GM23338 (cell line): ENCODE measurements around the gene CHD2. TPM values are rescaled to one million over a fixed set of nuclear protein-coding genes. Genes with fewer than 3 reads are reported as not detected.

Experiments used
- ATAC-seq: fragments of 200-7000 bp; cut with Tn5 transposase; 3 replicates; pipeline ENCODE4 v1.9.1; 2020
- DNase-seq: peaks from one replicate; pipeline ENCODE4 v3.0.0-alpha.2; 2015; ENCODE audit warnings: low spot score
- H2AFZ ChIP-seq: fragments of 200-600 bp; sonication (generic); 2 replicates; pipeline ENCODE4 v1.8.0; 2016; ENCODE audit warnings: antibody characterized with exemption, mild to moderate bottlenecking, moderate library complexity
- H3F3A ChIP-seq: fragments of 200-600 bp; sonication (generic); replicated peaks from 2 replicates; pipeline ENCODE4 v1.8.0; 2017; ENCODE audit warnings: antibody characterized with exemption, mixed run types, low read depth
- H3K27ac ChIP-seq: fragments of 200-600 bp; sonication (generic); 2 replicates; pipeline ENCODE4 v1.6.1; 2016; ENCODE audit warnings: low read depth
- H3K27me3 ChIP-seq: fragments of 200-600 bp; sonication (generic); 2 replicates; pipeline ENCODE4 v1.8.0; 2016; ENCODE audit warnings: mild to moderate bottlenecking, mixed run types, moderate library complexity; ENCODE audit not compliant: insufficient read depth
- H3K36me3 ChIP-seq: fragments of 200-600 bp; sonication (generic); 2 replicates; pipeline ENCODE4 v1.8.0; 2016; ENCODE audit warnings: mild to moderate bottlenecking; ENCODE audit not compliant: insufficient read depth
- H3K4me1 ChIP-seq: fragments of 200-600 bp; sonication (generic); 2 replicates; pipeline ENCODE4 v1.8.0; 2016; ENCODE audit warnings: mild to moderate bottlenecking, moderate library complexity; ENCODE audit not compliant: insufficient read depth
- H3K4me2 ChIP-seq: fragments of 200-600 bp; sonication (generic); 2 replicates; pipeline ENCODE4 v1.7.1; 2017; ENCODE audit warnings: mixed run types
- H3K4me3 ChIP-seq: fragments of 200-600 bp; sonication (generic); 2 replicates; pipeline ENCODE4 v1.6.1; 2016; ENCODE audit warnings: mixed run types
- H3K79me2 ChIP-seq: fragments of 200-600 bp; sonication (generic); replicated peaks from 2 replicates; pipeline ENCODE4 v1.8.0; 2017; ENCODE audit warnings: mild to moderate bottlenecking; ENCODE audit not compliant: insufficient read depth
- H3K9me2 ChIP-seq: fragments of 200-600 bp; sonication (generic); 2 replicates; pipeline ENCODE4 v1.8.0; 2017; ENCODE audit not compliant: insufficient read depth
- H4K20me1 ChIP-seq: fragments of 200-600 bp; sonication (generic); replicated peaks from 2 replicates; pipeline ENCODE4 v1.8.0; 2017; ENCODE audit warnings: mild to moderate bottlenecking; ENCODE audit not compliant: insufficient read depth
- H3K27ac Mint-ChIP-seq: 2 replicates; pipeline ENCODE4 v1.8.0; 2020; ENCODE audit warnings: inconsistent platforms, mild to moderate bottlenecking, moderate library complexity, mixed read lengths
- H3K27me3 Mint-ChIP-seq: 3 replicates; pipeline ENCODE4 v1.8.0; 2022; ENCODE audit warnings: low read depth, mild to moderate bottlenecking, moderate library complexity, mixed read lengths, inconsistent platforms; ENCODE audit not compliant: insufficient read depth, poor library complexity
- H3K36me3 Mint-ChIP-seq: 3 replicates; pipeline ENCODE4 v1.8.0; 2021; ENCODE audit warnings: low read depth, mild to moderate bottlenecking, inconsistent platforms, moderate library complexity, mixed read lengths
- H3K4me1 Mint-ChIP-seq: 3 replicates; pipeline ENCODE4 v1.8.0; 2020; ENCODE audit warnings: mild to moderate bottlenecking, inconsistent platforms, mixed read lengths
- H3K4me3 Mint-ChIP-seq: 3 replicates; pipeline ENCODE4 v1.8.0; 2021; ENCODE audit warnings: moderate library complexity, mild to moderate bottlenecking, inconsistent platforms, mixed read lengths
- H3K9me3 Mint-ChIP-seq: 3 replicates; pipeline ENCODE4 v1.8.0; 2020; ENCODE audit warnings: moderate library complexity, mild to moderate bottlenecking, inconsistent platforms, mixed read lengths
- CREB1 ChIP-seq: fragments of 250-450 bp; sonication (Bioruptor Pico); IDR thresholded peaks from 2 replicates; pipeline ENCODE4 v1.5.0; 2020; ENCODE audit warnings: low read depth, mild to moderate bottlenecking, moderate library complexity
- CTCF ChIP-seq, 2 experiments: fragments of 200-600 bp in 1 of 2; sonication (generic) in 1 of 2; conservative IDR thresholded peaks; 2 replicates each; pipeline versions ENCODE4 v1.5.1 to v1.6.1; 2016 to 2017; ENCODE audit warnings: antibody characterized with exemption in 2 of 2, low read depth in 2 of 2, mild to moderate bottlenecking in 2 of 2, moderate library complexity in 1 of 2
- ETS1 ChIP-seq: IDR thresholded peaks from 2 replicates; pipeline ENCODE4 v1.6.1; 2016; ENCODE audit warnings: antibody characterized with exemption
- EZH2 ChIP-seq: fragments of 200-600 bp; sonication (generic); IDR thresholded peaks from one replicate; pipeline ENCODE4 v1.8.0; 2017; ENCODE audit warnings: antibody characterized with exemption, mild to moderate bottlenecking, low read depth; ENCODE audit not compliant: unreplicated experiment
- EZH2phosphoT487 ChIP-seq: fragments of 200-600 bp; sonication (generic); IDR thresholded peaks from one replicate; pipeline ENCODE4 v1.8.1; 2018; ENCODE audit warnings: antibody characterized with exemption; ENCODE audit not compliant: unreplicated experiment
- NANOG ChIP-seq: IDR thresholded peaks from 2 replicates; pipeline ENCODE4 v1.6.1; 2016; ENCODE audit warnings: antibody characterized with exemption, borderline replicate concordance
- STAT1 ChIP-seq: IDR thresholded peaks from one replicate; pipeline ENCODE4 v1.6.1; 2016; ENCODE audit warnings: antibody characterized with exemption; ENCODE audit not compliant: unreplicated experiment
- ZNF331 ChIP-seq: fragments of 250-450 bp; sonication (Bioruptor Pico); IDR thresholded peaks from 2 replicates; pipeline ENCODE4 v1.5.0; 2020; ENCODE audit warnings: low read depth, mild to moderate bottlenecking, moderate library complexity
- polyA plus RNA-seq: library from polyadenylated mRNA; unstranded; fragments of >200 nt; fragmentation: Nextera tagmentation; extraction: Ambion mirVana; gene quantifications from 2 replicates; pipeline ENCODE4 v1.2.1, GENCODE V29; 2016
- total RNA-seq: library from RNA; depleted of rRNA; stranded (reverse); fragments of >200 nt; shearing (Covaris generic); gene quantifications from 2 replicates; pipeline ENCODE4 v1.2.3, GENCODE V29; 2014
- TF ChIP-seq, protein P1 (sequence below): IDR thresholded peaks from one replicate; pipeline ENCODE4 v1.6.1; 2018; ENCODE audit warnings: antibody characterized with exemption; ENCODE audit not compliant: unreplicated experiment
- TF ChIP-seq, protein P2 (sequence below): fragments of 250-450 bp; sonication (Bioruptor Pico); IDR thresholded peaks from 2 replicates; pipeline ENCODE4 v1.5.0; 2020; ENCODE audit warnings: mild to moderate bottlenecking, moderate library complexity

Gene CHD2
- total and polyA plus RNA-seq, 2 experiments from 2014 or later, result 119 to 130 TPM

- TF ChIP-seq, protein P1, sequence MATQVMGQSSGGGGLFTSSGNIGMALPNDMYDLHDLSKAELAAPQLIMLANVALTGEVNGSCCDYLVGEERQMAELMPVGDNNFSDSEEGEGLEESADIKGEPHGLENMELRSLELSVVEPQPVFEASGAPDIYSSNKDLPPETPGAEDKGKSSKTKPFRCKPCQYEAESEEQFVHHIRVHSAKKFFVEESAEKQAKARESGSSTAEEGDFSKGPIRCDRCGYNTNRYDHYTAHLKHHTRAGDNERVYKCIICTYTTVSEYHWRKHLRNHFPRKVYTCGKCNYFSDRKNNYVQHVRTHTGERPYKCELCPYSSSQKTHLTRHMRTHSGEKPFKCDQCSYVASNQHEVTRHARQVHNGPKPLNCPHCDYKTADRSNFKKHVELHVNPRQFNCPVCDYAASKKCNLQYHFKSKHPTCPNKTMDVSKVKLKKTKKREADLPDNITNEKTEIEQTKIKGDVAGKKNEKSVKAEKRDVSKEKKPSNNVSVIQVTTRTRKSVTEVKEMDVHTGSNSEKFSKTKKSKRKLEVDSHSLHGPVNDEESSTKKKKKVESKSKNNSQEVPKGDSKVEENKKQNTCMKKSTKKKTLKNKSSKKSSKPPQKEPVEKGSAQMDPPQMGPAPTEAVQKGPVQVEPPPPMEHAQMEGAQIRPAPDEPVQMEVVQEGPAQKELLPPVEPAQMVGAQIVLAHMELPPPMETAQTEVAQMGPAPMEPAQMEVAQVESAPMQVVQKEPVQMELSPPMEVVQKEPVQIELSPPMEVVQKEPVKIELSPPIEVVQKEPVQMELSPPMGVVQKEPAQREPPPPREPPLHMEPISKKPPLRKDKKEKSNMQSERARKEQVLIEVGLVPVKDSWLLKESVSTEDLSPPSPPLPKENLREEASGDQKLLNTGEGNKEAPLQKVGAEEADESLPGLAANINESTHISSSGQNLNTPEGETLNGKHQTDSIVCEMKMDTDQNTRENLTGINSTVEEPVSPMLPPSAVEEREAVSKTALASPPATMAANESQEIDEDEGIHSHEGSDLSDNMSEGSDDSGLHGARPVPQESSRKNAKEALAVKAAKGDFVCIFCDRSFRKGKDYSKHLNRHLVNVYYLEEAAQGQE, result no peak
- TF ChIP-seq CTCF (conservative IDR thresholded peaks at IDR 0.05; ENCODE audit: low read depth in 2 of 2), result no peak
Measured at GRCh38 chr15:93026380-93026817, 126.3 kb downstream of the CHD2 start (continued).

DNA sequence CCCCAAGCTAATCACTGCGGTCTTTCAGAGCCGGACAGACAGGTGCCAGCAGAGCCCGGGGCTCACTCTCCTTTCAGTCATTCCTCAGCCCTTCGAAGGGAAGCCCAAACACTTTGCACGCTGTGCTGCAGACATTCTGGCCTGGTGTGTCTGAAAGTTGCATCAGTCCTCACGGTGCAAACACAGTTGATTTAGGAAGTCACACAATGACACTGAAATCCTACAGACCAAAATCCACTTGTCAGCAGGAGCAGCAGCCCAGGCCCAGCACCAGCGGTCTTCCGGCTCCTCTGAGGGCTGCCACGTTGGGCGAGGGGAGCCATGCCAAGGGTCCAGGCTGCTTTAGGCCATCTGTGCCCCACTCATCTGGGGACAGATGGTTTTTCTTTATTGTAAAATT, 127.3 kb downstream of the CHD2 start:
- H3K36me3 Mint-ChIP-seq, result peaks cover 54% of the 10 kb centered on the region
- TF ChIP-seq CREB1 (CRISPR knock-in tag) (no peak), EZH2phosphoT487 (no peak), STAT1 (no peak), NANOG (no peak), CTCF (conservative IDR thresholded peaks at IDR 0.05; ENCODE audit: low read depth in 2 of 2) (no peak), ZNF331 (CRISPR knock-in tag) (no peak), EZH2 (no peak), ETS1 (no peak)
- TF ChIP-seq, protein P2, sequence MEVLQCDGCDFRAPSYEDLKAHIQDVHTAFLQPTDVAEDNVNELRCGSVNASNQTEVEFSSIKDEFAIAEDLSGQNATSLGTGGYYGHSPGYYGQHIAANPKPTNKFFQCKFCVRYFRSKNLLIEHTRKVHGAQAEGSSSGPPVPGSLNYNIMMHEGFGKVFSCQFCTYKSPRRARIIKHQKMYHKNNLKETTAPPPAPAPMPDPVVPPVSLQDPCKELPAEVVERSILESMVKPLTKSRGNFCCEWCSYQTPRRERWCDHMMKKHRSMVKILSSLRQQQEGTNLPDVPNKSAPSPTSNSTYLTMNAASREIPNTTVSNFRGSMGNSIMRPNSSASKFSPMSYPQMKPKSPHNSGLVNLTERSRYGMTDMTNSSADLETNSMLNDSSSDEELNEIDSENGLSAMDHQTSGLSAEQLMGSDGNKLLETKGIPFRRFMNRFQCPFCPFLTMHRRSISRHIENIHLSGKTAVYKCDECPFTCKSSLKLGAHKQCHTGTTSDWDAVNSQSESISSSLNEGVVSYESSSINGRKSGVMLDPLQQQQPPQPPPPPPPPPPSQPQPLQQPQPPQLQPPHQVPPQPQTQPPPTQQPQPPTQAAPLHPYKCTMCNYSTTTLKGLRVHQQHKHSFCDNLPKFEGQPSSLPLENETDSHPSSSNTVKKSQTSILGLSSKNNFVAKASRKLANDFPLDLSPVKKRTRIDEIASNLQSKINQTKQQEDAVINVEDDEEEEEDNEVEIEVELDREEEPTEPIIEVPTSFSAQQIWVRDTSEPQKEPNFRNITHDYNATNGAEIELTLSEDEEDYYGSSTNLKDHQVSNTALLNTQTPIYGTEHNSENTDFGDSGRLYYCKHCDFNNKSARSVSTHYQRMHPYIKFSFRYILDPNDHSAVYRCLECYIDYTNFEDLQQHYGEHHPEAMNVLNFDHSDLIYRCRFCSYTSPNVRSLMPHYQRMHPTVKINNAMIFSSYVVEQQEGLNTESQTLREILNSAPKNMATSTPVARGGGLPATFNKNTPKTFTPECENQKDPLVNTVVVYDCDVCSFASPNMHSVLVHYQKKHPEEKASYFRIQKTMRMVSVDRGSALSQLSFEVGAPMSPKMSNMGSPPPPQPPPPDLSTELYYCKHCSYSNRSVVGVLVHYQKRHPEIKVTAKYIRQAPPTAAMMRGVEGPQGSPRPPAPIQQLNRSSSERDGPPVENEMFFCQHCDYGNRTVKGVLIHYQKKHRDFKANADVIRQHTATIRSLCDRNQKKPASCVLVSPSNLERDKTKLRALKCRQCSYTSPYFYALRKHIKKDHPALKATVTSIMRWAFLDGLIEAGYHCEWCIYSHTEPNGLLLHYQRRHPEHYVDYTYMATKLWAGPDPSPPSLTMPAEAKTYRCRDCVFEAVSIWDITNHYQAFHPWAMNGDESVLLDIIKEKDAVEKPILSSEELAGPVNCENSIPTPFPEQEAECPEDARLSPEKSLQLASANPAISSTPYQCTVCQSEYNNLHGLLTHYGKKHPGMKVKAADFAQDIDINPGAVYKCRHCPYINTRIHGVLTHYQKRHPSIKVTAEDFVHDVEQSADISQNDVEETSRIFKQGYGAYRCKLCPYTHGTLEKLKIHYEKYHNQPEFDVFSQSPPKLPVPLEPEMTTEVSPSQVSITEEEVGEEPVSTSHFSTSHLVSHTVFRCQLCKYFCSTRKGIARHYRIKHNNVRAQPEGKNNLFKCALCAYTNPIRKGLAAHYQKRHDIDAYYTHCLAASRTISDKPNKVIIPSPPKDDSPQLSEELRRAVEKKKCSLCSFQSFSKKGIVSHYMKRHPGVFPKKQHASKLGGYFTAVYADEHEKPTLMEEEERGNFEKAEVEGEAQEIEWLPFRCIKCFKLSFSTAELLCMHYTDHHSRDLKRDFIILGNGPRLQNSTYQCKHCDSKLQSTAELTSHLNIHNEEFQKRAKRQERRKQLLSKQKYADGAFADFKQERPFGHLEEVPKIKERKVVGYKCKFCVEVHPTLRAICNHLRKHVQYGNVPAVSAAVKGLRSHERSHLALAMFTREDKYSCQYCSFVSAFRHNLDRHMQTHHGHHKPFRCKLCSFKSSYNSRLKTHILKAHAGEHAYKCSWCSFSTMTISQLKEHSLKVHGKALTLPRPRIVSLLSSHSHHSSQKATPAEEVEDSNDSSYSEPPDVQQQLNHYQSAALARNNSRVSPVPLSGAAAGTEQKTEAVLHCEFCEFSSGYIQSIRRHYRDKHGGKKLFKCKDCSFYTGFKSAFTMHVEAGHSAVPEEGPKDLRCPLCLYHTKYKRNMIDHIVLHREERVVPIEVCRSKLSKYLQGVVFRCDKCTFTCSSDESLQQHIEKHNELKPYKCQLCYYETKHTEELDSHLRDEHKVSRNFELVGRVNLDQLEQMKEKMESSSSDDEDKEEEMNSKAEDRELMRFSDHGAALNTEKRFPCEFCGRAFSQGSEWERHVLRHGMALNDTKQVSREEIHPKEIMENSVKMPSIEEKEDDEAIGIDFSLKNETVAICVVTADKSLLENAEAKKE (CRISPR knock-in tag), result no peak

More for the DNA sequence above, 127.3 kb downstream of the CHD2 start:
- no peak overlapping the region for H2AFZ ChIP-seq
- no peak for DNase-seq
- no peaks in the 10 kb centered on the region for H3K4me1 ChIP-seq
- Mint-ChIP-seq H3K27ac (0 out of 2 replicates have a peak overlapping the region, but pooled peaks have one; percentile 49), H3K4me1 (peaks cover 20% of the 10 kb centered on the region), H3K27me3 (peaks cover 26% of the 10 kb centered on the region), H3K4me3 (no peak overlapping the region), H3K9me3 (peaks cover 15% of the 10 kb centered on the region; the same call in 2 of the 3 replicates)
- no peaks in the 10 kb centered on the region for H3K27me3 ChIP-seq
- peaks cover 15% of the 10 kb centered on the region for H3F3A ChIP-seq
- no peak overlapping the region for H3K4me2 ChIP-seq
- H3K4me3 ChIP-seq, result no peak overlapping the region
- peaks cover 9% of the 10 kb centered on the region for H3K79me2 ChIP-seq
- H4K20me1 ChIP-seq, result peaks cover 17% of the 10 kb centered on the region
- H3K36me3 ChIP-seq, result peaks cover 28% of the 10 kb centered on the region
- ATAC-seq, result no peak
- H3K27ac ChIP-seq, result no peak overlapping the region
- no peaks in the 10 kb centered on the region for H3K9me2 ChIP-seq
